ENCODE results near the gene SORBS2.

Gene SORBS2

GRCh38 chr4:185839194-185839712 lies 27.3 kb upstream of the SORBS2 start:
- Mint-ChIP-seq H3K4me3 (no peak overlapping the region), H3K27ac (no peak overlapping the region), H3K27me3 (no peaks in the 10 kb centered on the region), H3K9me3 (peaks cover 4% of the 10 kb centered on the region), H3K4me1 (no peaks in the 10 kb centered on the region), H3K36me3 (no peaks in the 10 kb centered on the region)
- no peak for ATAC-seq

GRCh38 chr4:185838514-185839193 lies 26.7 kb upstream of the SORBS2 start:
- H3K27ac Mint-ChIP-seq, result no peak overlapping the region
- H3K4me3 Mint-ChIP-seq, result no peak overlapping the region
- no peaks in the 10 kb centered on the region for H3K27me3 Mint-ChIP-seq
- no peak for ATAC-seq
- H3K4me1 Mint-ChIP-seq, result no peaks in the 10 kb centered on the region
- no peaks in the 10 kb centered on the region for H3K9me3 Mint-ChIP-seq
- no peaks in the 10 kb centered on the region for H3K36me3 Mint-ChIP-seq

GRCh38 chr4:185838104-185838452 lies 26.1 kb upstream of the SORBS2 start:
- no peak for ATAC-seq
- H3K4me1 Mint-ChIP-seq, result no peaks in the 10 kb centered on the region
- no peak overlapping the region for H3K27ac Mint-ChIP-seq
- H3K36me3 Mint-ChIP-seq, result no peaks in the 10 kb centered on the region
- H3K27me3 Mint-ChIP-seq, result no peaks in the 10 kb centered on the region
- H3K9me3 Mint-ChIP-seq, result no peaks in the 10 kb centered on the region
- H3K4me3 Mint-ChIP-seq, result no peak overlapping the region

GRCh38 chr4:185837415-185838103 lies 25.6 kb upstream of the SORBS2 start:
- no peak overlapping the region for H3K27ac Mint-ChIP-seq
- no peaks in the 10 kb centered on the region for H3K36me3 Mint-ChIP-seq
- H3K4me3 Mint-ChIP-seq, result no peak overlapping the region
- no peaks in the 10 kb centered on the region for H3K4me1 Mint-ChIP-seq
- no peaks in the 10 kb centered on the region for H3K27me3 Mint-ChIP-seq
- ATAC-seq, result no peak
- H3K9me3 Mint-ChIP-seq, result no peaks in the 10 kb centered on the region

GRCh38 chr4:185836241-185837084 lies 24.5 kb upstream of the SORBS2 start:
- H3K4me1 Mint-ChIP-seq, result no peaks in the 10 kb centered on the region
- H3K36me3 Mint-ChIP-seq, result no peaks in the 10 kb centered on the region
- H3K27ac Mint-ChIP-seq, result no peak overlapping the region
- no peaks in the 10 kb centered on the region for H3K9me3 Mint-ChIP-seq
- H3K27me3 Mint-ChIP-seq, result no peaks in the 10 kb centered on the region
- ATAC-seq, result no peak
- no peak overlapping the region for H3K4me3 Mint-ChIP-seq

GRCh38 chr4:185835814-185836213 lies 23.8 kb upstream of the SORBS2 start:
- Mint-ChIP-seq H3K27me3 (no peaks in the 10 kb centered on the region), H3K36me3 (no peaks in the 10 kb centered on the region), H3K4me1 (no peaks in the 10 kb centered on the region), H3K9me3 (no peaks in the 10 kb centered on the region), H3K27ac (no peak overlapping the region), H3K4me3 (no peak overlapping the region)
- no peak for ATAC-seq

- Mint-ChIP-seq H3K36me3 (no peaks in the 10 kb centered on the region), H3K27ac (no peak overlapping the region), H3K27me3 (no peaks in the 10 kb centered on the region)
Observed at GRCh38 chr4:185835336-185835735, 23.3 kb upstream of the SORBS2 start.

GRCh38 chr4:185834778-185835177 lies 22.8 kb upstream of the SORBS2 start:
- no peak overlapping the region for H3K27ac Mint-ChIP-seq
- H3K4me1 Mint-ChIP-seq, result no peaks in the 10 kb centered on the region
- H3K27me3 Mint-ChIP-seq, result no peaks in the 10 kb centered on the region
- H3K4me3 Mint-ChIP-seq, result no peak overlapping the region
- no peaks in the 10 kb centered on the region for H3K36me3 Mint-ChIP-seq
- ATAC-seq, result no peak
- no peaks in the 10 kb centered on the region for H3K9me3 Mint-ChIP-seq

More at GRCh38 chr4:185835336-185835735, 23.3 kb upstream of the SORBS2 start:
- ATAC-seq, result no peak
- Mint-ChIP-seq H3K4me1 (no peaks in the 10 kb centered on the region), H3K4me3 (no peak overlapping the region), H3K9me3 (no peaks in the 10 kb centered on the region)

- no peaks in the 10 kb centered on the region for H3K9me3 Mint-ChIP-seq
- H3K27me3 Mint-ChIP-seq, result peaks cover 5% of the 10 kb centered on the region
- H3K4me1 Mint-ChIP-seq, result no peaks in the 10 kb centered on the region
- ATAC-seq, result no peak
- H3K27ac Mint-ChIP-seq, result no peak overlapping the region
- no peak overlapping the region for H3K4me3 Mint-ChIP-seq
- H3K36me3 Mint-ChIP-seq, result no peaks in the 10 kb centered on the region
Observed at GRCh38 chr4:185834088-185834487, 22.1 kb upstream of the SORBS2 start.

GRCh38 chr4:185833055-185833598 lies 21.1 kb upstream of the SORBS2 start:
- Mint-ChIP-seq H3K27me3 (peaks cover 8% of the 10 kb centered on the region), H3K27ac (no peak overlapping the region), H3K4me3 (no peak overlapping the region), H3K4me1 (no peaks in the 10 kb centered on the region), H3K36me3 (no peaks in the 10 kb centered on the region), H3K9me3 (no peaks in the 10 kb centered on the region)
- ATAC-seq, result no peak

GRCh38 chr4:185831125-185831815 lies 19.3 kb upstream of the SORBS2 start:
- Mint-ChIP-seq H3K27me3 (peaks cover 8% of the 10 kb centered on the region), H3K4me3 (no peak overlapping the region), H3K4me1 (no peaks in the 10 kb centered on the region), H3K27ac (no peak overlapping the region), H3K9me3 (no peaks in the 10 kb centered on the region), H3K36me3 (no peaks in the 10 kb centered on the region)
- ATAC-seq, result no peak

- no peak overlapping the region for H3K27ac Mint-ChIP-seq
- ATAC-seq, result no peak
- peaks cover 8% of the 10 kb centered on the region for H3K27me3 Mint-ChIP-seq
- no peaks in the 10 kb centered on the region for H3K9me3 Mint-ChIP-seq
- H3K4me3 Mint-ChIP-seq, result no peak overlapping the region
- H3K36me3 Mint-ChIP-seq, result no peaks in the 10 kb centered on the region
- no peaks in the 10 kb centered on the region for H3K4me1 Mint-ChIP-seq
Observed at GRCh38 chr4:185830263-185830994, 18.4 kb upstream of the SORBS2 start.

- no peak overlapping the region for H3K4me3 Mint-ChIP-seq
- ATAC-seq, result no peak
- H3K27ac Mint-ChIP-seq, result no peak overlapping the region
- H3K27me3 Mint-ChIP-seq, result peaks cover 24% of the 10 kb centered on the region
- H3K9me3 Mint-ChIP-seq, result no peaks in the 10 kb centered on the region
- H3K4me1 Mint-ChIP-seq, result no peaks in the 10 kb centered on the region
- H3K36me3 Mint-ChIP-seq, result no peaks in the 10 kb centered on the region
Observed at GRCh38 chr4:185826381-185826780, 14.4 kb upstream of the SORBS2 start.

GRCh38 chr4:185825737-185826136 lies 13.7 kb upstream of the SORBS2 start:
- Mint-ChIP-seq H3K36me3 (no peaks in the 10 kb centered on the region), H3K27me3 (peaks cover 24% of the 10 kb centered on the region), H3K4me1 (no peaks in the 10 kb centered on the region), H3K27ac (no peak overlapping the region), H3K9me3 (no peaks in the 10 kb centered on the region), H3K4me3 (no peak overlapping the region)
- no peak for ATAC-seq

Measured in stimulated activated memory B cell treated with anti-CD40 and anti-IgM and Interleukin-4, amounts not matched to agents 10 μg/mL and 1 μg/mL and 100 μg/mL, for 72 hours (primary cell).